ENCODE data around the gene IL22.

IL22 gene

DNA sequence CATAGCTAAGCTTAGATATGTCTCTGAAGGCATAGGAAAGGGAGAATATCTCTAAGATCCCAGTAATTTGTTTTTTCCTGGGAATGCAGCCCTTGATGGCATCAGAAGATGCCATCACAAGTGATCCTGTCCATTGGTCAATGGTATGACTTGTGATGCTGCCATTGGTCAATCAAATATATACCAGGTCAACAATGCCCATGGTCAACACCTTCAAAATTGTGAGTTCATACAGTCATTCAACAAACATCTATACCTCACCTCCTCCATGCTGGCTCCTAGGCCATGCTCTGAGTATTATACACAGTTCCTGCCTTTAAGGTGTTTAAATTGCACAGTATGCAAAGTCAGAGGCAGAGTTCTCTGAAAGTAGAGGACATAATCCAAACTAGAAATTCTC, 19.3 kb upstream of the IL22 start:
- Histone ChIP-seq H3K27me3 (ENCODE audit: insufficient read depth, poor library complexity, severe bottlenecking) (no peaks in the 10 kb centered on the region), H3K27ac (replicated peaks) (peak overlapping the region; percentile 56), H3K4me3 (replicated peaks; ENCODE audit: insufficient read depth, low read length) (no peak overlapping the region)
- no peak for DNase-seq (ENCODE audit: low read depth in 1 of 2, low spot score in 1 of 2)
- no peak for TF ChIP-seq REST (IDR thresholded peaks at IDR 0.05; ENCODE audit: insufficient replicate concordance, low read depth)
- no peak for TF ChIP-seq CTCF (IDR thresholded peaks at IDR 0.05; ENCODE audit: insufficient read depth, low read length)
- no peak for TF ChIP-seq SPI1 (IDR thresholded peaks at IDR 0.05; ENCODE audit: borderline replicate concordance, low read depth)
- TF ChIP-seq GABPA (IDR thresholded peaks at IDR 0.05; ENCODE audit: low read depth): no peak
- no peak for TF ChIP-seq POLR2AphosphoS5 (IDR thresholded peaks at IDR 0.05; ENCODE audit: low read depth)

DNA sequence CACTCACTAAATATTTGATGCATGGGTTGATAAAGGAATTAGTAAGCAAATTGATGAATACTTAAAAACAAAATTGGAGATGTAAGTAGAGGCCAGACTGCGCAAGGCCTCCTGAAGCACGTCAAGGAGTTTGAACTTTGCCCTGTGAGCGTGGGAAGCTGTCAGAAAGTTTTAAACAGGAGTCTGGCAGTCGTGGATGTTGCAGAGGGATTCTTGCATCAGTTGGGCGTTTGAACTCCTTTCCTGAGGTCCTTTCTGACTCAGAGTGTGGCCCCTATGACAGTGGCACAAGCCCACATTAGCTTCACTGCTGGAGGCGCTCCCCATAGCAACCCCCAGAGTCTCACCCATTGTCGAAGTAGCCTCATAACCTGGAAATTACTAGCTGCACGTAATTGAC, 17.9 kb upstream of the IL22 start:
- DNase-seq (ENCODE audit: low read depth in 1 of 2, low spot score in 1 of 2): peak in 1 of 2 experiments; percentile 21
- Histone ChIP-seq H3K27ac (replicated peaks) (peak overlapping the region; percentile 56), H3K4me3 (replicated peaks; ENCODE audit: insufficient read depth, low read length) (no peak overlapping the region), H3K27me3 (ENCODE audit: insufficient read depth, poor library complexity, severe bottlenecking) (no peaks in the 10 kb centered on the region)
- TF ChIP-seq REST (IDR thresholded peaks at IDR 0.05; ENCODE audit: insufficient replicate concordance, low read depth) (no peak), CTCF (IDR thresholded peaks at IDR 0.05; ENCODE audit: insufficient read depth, low read length) (no peak), SPI1 (IDR thresholded peaks at IDR 0.05; ENCODE audit: borderline replicate concordance, low read depth) (no peak), GABPA (IDR thresholded peaks at IDR 0.05; ENCODE audit: low read depth) (no peak), POLR2AphosphoS5 (IDR thresholded peaks at IDR 0.05; ENCODE audit: low read depth) (no peak)

DNA sequence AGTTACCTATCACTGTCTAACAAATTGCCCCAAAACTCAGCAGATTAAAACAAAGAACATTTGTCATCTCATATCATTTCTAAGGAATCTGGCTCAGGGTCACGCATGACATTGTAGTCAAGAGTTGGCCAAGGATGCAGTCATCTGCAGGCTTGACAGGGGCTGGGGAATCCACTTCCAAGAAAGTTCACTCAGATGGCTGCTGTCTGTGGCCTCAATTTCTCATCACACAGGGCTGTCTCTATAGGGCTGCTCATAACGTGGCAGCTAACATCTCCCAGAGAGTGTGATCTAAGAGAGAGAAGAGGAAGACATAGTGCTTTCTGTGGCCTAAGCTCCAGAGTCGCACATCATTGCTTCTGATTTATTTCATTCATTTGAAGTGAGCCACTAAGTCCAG, 17.0 kb upstream of the IL22 start:
- H3K27me3 ChIP-seq (ENCODE audit: insufficient read depth, poor library complexity, severe bottlenecking): no peaks in the 10 kb centered on the region
- no peak for TF ChIP-seq SPI1 (IDR thresholded peaks at IDR 0.05; ENCODE audit: borderline replicate concordance, low read depth)
- no peak overlapping the region for H3K4me3 ChIP-seq (replicated peaks; ENCODE audit: insufficient read depth, low read length)
- peak overlapping the region; percentile 66 for H3K27ac ChIP-seq (replicated peaks)
- no peak for DNase-seq (ENCODE audit: low read depth in 1 of 2, low spot score in 1 of 2)

- no peak for DNase-seq (ENCODE audit: low read depth in 1 of 2, low spot score in 1 of 2)
- TF ChIP-seq REST (IDR thresholded peaks at IDR 0.05; ENCODE audit: insufficient replicate concordance, low read depth): no peak
- TF ChIP-seq SPI1 (IDR thresholded peaks at IDR 0.05; ENCODE audit: borderline replicate concordance, low read depth): no peak
- no peak for TF ChIP-seq CTCF (IDR thresholded peaks at IDR 0.05; ENCODE audit: insufficient read depth, low read length)
- no peak for TF ChIP-seq POLR2AphosphoS5 (IDR thresholded peaks at IDR 0.05; ENCODE audit: low read depth)
- TF ChIP-seq GABPA (IDR thresholded peaks at IDR 0.05; ENCODE audit: low read depth): no peak
- no peak overlapping the region for H3K4me3 ChIP-seq (replicated peaks; ENCODE audit: insufficient read depth, low read length)
- H3K27me3 ChIP-seq (ENCODE audit: insufficient read depth, poor library complexity, severe bottlenecking): no peaks in the 10 kb centered on the region
- peak overlapping the region; percentile 66 for H3K27ac ChIP-seq (replicated peaks)
These were observed 16.4 kb upstream of the IL22 start for GRCh38 chr12:68269779-68270178.

Measured in HL-60 (cell line).